HG03066 (cell line): ENCODE results near the gene EFEMP2.
"Not testable (repeated sequence)": the region's sequence is repeated elsewhere in the genome, so short reads cannot be mapped to it uniquely, and the experiment has no call there.

Experiments
- ATAC-seq: cut with Tn5 transposase; IDR thresholded peaks from one replicate; pipeline ENCODE4 v1.9.1; 2021; ENCODE audit warnings: low read depth; ENCODE audit not compliant: unreplicated experiment

The EFEMP2 gene

DNA sequence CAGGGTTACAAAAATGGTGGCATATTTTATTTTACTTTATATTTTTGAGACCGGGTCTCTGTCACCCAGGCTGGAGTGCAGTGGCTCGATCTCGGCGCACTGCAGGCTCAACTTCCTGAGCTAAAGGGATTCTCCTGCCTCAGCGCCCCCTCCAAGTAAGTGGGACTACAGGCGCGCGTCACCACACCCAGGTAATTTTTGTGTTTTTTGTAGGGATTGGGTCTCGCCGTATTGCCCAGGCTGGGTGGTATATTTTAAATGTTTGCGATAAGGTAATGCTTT is 28.2 kb upstream of the EFEMP2 start:
- ATAC-seq, result no peak

GRCh38 chr11:65900125-65900898 is 27.7 kb upstream of the EFEMP2 start, which contains the start of gene FOSL1:
Gene FOSL1, minus strand, starts transcription at chr11:65900388. Its CDS starts 49 bp downstream, at chr11:65900339.
- ATAC-seq, result peak; percentile 77

GRCh38 chr11:65899356-65900124 is 26.9 kb upstream of the EFEMP2 start:
- no peak for ATAC-seq

DNA sequence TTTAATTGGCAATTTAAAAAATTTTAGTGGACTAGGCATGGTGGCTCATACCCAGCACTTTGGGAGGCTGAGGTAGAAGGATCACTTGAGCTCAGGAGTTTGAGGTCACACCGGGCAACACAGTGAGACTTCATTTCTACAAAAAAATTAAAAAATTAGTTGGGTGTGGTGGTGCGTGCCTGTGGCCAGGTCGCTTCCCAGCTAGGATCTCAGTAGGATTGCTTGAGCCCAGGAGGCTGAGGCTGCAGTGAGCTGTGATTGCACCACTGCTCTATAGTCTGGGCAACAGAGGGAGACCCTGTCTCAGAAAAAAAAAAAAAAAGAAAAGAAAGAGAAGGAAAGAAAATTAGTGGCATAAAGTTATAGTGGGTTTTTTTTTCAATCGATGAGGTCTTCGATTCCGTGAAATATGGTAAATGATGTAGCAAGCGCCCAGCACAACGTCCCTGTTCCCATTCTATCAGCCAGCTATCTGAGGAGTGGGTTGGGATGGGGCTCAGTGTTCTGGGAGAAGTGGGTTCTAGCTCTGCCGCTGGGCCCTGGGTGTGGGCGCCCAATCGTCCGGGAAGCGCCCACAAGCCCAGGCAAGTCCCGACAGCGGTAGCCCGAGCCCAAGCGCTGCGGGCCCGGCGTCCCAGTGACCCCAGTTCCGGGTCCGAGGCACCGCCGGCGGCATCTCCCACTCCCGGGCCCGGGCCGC is 26.2 kb upstream of the EFEMP2 start:
- no peak for ATAC-seq

DNA sequence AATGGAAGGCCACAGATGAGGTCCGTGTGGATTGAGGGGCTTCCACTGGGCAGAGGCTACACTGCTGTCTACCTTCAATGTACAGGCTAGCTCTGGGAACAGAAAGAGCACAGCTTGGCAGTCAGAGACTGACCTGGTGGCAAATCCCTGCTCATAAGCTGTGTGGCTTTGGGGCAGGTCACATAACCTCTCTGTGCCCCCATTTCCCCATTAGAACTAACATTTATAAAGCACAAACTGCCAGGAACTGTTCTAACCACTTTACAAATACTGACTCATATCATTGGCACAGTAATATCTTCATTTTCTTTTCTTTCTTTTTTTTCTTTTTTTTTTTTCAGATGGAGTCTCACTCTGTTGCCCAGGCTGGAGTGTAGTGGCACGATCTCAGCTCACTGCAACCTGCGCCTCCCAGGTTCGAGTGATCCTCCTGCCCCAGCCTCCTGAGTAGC is 24.4 kb upstream of the EFEMP2 start:
- ATAC-seq, result no peak

DNA sequence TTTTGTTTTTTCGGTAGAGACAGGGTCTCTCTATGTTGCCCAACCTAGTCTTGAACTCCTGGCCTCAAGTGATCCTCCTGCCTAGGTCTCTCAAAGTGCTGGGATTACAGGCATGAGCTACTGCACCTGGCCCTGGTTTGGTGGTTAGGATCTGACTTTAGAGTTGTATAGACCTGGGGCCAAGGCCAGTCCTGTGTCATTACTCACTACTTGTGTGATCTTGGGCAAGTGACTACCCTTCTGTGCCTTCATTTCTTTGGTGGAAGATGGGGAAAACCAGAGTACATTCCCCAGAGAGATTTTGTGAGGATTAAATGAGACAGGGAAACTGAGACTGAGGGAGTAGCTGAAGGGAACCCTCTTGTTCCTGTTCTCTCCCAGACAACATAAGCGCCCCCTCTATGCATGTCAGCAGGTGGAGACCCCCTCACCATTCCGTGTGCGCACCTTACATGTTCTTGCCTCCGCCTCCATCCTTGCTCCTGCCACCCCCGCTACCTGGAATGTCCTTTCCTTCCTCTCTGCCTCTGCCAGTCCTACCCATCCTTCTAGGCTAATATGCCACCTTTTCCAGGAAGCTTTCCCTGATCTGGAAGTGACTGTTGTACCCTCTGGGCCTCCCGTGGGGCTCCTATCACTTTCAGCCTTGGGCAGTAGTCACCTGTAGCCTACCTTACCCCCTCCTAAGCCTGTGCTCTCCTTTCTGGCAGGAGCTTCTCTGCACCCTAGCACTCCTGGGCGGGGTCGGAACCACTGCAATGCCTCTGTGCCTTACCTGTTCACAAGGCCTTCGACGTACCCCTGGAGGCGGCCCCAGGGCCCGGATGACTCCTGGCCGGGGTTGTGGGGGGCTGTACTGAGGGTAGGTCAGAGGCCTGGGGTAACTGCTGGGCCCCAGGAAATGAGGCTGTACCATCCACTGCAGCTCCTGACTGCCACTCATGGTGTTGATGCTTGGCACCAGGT is 23.7 kb upstream of the EFEMP2 start:
- ATAC-seq, result no peak

GRCh38 chr11:65895482-65895981 is 22.9 kb upstream of the EFEMP2 start:
- ATAC-seq, result no peak

DNA sequence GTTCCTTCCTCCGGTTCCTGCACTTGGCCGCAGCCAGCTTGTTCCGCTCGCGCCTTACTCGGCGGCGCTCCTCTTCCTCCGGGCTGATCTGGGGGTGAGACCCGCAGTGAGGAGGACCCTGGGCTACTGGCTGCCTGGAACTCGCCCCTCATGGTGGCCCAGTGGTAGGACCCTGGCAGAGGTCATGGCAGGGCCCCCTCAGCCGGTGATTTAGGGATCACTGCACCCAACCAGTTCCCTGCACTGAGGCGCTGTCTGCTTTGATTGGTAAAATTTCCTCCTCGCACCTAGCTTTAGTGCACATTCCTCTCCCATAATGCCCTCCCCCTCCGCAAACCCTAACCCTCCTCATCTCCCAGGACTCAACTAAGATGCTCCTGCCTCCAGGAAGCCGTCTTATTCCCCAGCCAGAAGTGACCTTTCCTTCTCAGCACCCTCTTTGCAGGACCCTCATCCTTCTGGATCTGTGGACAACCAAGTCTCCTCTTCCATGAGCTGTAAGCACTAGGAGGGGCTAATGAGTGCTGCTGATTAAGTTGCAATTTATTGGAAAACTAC is 21.5 kb upstream of the EFEMP2 start:
- no peak for ATAC-seq

DNA sequence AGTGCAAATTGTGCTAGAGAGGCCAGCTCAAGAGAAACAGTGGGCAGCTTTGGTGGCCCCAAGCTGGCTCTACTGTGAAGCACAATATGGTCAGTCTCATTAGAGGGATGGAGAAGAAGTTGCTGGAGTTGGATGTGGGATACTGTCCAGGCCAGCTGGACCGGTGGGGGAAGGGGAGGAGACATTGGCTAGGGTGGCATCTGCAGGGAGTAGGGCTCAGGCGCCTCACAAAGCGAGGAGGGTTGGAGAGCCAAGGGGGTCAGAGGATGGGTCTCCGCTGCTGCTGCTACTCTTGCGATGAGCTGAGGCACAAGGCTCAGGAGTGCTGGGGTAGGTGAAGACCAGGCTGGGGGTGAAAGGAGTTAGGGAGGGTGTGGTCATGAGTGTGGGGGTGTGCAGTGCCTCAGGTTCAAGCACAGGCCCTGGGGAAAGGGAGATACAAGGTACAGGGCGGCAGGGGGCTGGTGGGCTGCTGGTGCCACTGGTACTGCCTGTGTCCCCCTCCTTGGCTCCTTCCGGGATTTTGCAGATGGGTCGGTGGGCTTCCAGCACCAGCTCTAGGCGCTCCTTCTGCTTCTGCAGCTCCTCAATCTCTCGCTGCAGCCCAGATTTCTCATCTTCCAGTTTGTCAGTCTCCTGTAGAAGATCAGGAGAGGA is 20.2 kb upstream of the EFEMP2 start:
- no peak for ATAC-seq

GRCh38 chr11:65892137-65892540 is 19.5 kb upstream of the EFEMP2 start:
- not testable (repeated sequence) for ATAC-seq

- no peak for ATAC-seq
These were observed 18.9 kb upstream of the EFEMP2 start for GRCh38 chr11:65891219-65892136.

DNA sequence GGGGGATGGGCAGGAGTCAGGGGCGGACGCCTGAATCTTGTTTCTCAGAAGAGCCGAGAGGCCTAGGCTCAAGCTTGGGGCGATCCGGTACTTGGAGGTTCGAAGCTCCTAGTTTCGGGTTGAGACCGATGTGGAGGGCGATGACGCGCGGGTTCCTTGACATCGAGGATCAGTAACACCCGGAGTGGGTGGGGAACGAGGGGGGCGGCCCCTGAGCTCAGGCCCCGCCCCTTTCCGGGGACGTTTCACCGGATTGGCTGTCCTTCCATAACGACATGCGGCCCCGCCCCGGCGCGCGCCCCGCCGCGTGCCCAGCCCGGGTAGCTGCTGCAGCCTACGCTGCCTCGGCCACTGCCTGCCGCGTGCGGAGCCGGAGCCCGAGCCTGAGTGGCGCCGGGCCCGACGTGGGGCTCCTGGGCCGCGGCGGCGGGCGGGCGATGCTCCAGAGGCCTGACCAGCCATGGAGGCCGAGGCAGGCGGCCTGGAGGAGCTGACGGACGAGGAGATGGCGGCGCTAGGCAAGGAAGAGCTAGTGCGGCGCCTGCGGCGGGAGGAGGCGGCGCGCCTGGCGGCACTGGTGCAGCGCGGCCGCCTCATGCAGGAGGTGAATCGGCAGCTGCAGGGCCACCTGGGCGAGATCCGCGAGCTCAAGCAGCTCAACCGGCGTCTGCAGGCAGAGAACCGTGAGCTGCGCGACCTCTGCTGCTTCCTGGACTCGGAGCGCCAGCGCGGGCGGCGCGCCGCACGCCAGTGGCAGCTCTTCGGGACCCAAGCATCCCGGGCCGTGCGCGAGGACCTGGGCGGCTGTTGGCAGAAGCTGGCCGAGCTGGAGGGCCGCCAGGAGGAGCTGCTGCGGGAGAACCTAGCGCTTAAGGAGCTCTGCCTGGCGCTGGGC is 18.0 kb upstream of the EFEMP2 start, which contains the start of gene CCDC85B:
Gene CCDC85B (plus strand): TSS at position 350 of the 895 bp plus-strand sequence. CDS start 111 bp downstream, at position 461.
- ATAC-seq, result peak; percentile 51

DNA sequence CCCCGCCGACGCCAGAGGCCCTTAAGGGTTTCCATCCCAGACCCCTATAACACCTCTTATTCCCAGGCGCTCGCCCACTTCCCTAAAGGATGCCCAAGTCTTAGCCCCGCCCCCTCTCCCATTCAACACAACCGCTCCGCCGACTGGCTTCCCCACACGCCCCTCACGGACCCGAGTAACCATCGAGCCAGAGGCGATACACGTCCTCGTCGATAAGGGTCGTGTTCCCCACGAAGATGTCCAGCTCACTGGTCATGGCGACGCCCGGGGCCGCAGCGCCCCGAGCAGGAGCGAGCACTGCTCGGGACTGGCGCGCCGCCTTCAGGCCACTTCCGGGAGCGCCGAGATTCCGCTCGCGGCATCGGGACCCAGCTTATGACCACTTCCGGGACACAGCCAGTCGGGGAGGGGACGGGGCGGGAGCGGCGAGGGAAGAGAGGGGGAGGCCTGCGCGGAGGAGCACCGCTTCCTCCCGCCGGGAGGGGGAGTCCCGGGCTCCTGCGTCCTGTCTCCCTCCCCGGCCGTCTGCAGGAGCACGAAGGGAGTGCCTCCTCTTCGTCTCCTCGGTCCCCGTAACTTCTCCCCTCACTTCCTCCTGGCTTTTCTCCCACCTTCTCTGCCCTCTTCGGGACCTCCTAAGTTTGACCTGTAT is 15.7 kb upstream of the EFEMP2 start, which contains the start of gene FIBP:
Gene FIBP (minus strand): TSS at position 309 of the 652 bp plus-strand sequence. CDS start 53 bp downstream, at position 256.
- ATAC-seq, result no peak

DNA sequence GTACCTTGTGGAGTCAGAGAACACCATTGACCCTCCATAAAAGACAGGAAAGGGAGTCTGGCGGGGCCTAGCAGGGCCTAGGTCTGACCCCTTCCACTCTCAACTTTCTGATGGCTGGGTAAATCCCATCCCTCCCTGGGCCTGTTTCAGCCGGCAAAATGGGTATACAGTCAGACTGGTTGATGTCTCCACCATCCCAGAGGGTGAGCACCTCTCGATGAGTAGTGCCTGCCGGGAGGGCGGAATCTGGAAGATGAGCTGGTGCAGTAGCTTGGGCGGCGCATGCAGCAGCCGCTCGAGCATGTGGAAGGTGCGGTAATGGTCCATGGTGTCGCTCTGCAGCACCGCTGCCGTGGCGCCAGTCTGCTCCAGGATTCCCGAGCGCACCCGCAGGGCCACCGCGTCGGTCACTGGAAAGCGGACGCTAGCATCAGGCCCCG is 15.1 kb upstream of the EFEMP2 start:
- ATAC-seq, result no peak

- ATAC-seq, result no peak
These were observed 14.5 kb upstream of the EFEMP2 start for GRCh38 chr11:65886826-65887722.
